A549 (cell line): ENCODE data around the gene CRYGC.

ENCODE experiments used
- CTCF ChIP-seq: fragments of >200 bp; sonication (Bioruptor Twin); formaldehyde crosslinking; IDR thresholded peaks from 3 replicates; pipeline ENCODE4 v1.5.1; 2016
- HDAC2 ChIP-seq: fragments of 200-600 bp; sonication (generic); IDR thresholded peaks from 2 replicates; pipeline ENCODE4 v1.6.1; 2016
- HOXA7 ChIP-seq: fragments of 250-450 bp; sonication (Bioruptor Pico); IDR thresholded peaks from 2 replicates; pipeline ENCODE4 v1.5.0; 2020; ENCODE audit warnings: mild to moderate bottlenecking, moderate library complexity
- MAZ ChIP-seq: fragments of 150-350 bp; IDR thresholded peaks from 2 replicates; pipeline ENCODE4 v1.6.1; 2014; ENCODE audit warnings: antibody characterized with exemption, low read depth, low read length, borderline replicate concordance
- MYC ChIP-seq: IDR thresholded peaks from 2 replicates; pipeline ENCODE4 v1.6.1; 2012; ENCODE audit warnings: mild to moderate bottlenecking, inconsistent platforms, low read length, improper control_type of control experiment, borderline replicate concordance
- NFE2L2 ChIP-seq: fragments of 150-350 bp; conservative IDR thresholded peaks from 2 replicates; pipeline ENCODE4 v1.6.1; 2014; ENCODE audit warnings: low read length
- POLR2A ChIP-seq: IDR thresholded peaks from 2 replicates; pipeline ENCODE4 v1.6.1; 2012; ENCODE audit warnings: mild to moderate bottlenecking, low read length
- POLR2AphosphoS2 ChIP-seq: conservative IDR thresholded peaks from 2 replicates; pipeline ENCODE4 v1.6.1; 2012; ENCODE audit warnings: low read length, improper control_type of control experiment, inconsistent platforms
- SMC3 ChIP-seq: fragments of >200 bp; sonication (Bioruptor Twin); formaldehyde crosslinking; IDR thresholded peaks from 3 replicates; pipeline ENCODE4 v1.6.1; 2018; ENCODE audit warnings: inconsistent platforms

- TF ChIP-seq POLR2AphosphoS2 (no peak), CTCF (no peak), MAZ (no peak), POLR2A (no peak), HOXA7 (CRISPR knock-in tag) (no peak), SMC3 (no peak), HDAC2 (no peak), NFE2L2 (no peak), MYC (no peak)
These were observed 33.5 kb downstream of the CRYGC start for GRCh38 chr2:208096080-208096479.
